Measurements from ENCODE around the gene ZNF367.

DNA sequence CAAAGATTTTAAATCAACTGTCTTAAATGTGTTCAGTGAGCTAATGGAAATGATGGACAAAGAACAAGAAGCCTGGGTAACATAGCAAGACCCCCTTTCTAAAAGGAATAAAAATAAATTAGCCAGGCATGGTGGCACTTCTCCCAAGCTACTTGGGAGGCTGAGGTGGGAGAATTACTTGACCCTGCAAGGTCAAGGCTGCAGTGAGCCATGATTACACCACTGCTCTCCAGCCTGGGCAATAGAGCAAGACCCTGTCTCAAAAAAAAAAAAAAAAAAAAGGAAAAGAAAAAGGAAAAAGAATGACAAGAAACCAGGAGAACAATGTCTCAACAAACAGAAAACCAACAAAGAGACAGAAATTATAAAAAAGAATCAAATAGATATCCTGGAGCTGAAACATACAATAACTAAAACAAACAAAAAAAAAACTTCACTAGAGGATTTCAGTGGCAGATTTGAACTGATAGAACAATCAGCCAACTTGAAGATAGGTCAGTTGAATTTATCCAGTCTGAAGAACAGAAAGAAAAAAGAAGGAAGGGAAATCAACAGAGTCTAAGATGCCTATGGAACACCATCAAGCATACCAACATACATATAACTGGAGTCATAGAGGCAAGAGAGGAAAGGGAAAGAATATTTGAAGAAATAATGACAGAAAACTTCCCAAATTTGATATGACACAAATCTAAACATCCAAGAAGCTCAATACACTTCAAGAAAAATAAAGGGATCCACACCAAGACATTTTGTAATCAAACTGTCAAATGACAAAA is 17.8 kb downstream of the ZNF367 start:
- no peak for TF ChIP-seq EP300 (IDR thresholded peaks at IDR 0.05)
- TF ChIP-seq, protein P1, sequence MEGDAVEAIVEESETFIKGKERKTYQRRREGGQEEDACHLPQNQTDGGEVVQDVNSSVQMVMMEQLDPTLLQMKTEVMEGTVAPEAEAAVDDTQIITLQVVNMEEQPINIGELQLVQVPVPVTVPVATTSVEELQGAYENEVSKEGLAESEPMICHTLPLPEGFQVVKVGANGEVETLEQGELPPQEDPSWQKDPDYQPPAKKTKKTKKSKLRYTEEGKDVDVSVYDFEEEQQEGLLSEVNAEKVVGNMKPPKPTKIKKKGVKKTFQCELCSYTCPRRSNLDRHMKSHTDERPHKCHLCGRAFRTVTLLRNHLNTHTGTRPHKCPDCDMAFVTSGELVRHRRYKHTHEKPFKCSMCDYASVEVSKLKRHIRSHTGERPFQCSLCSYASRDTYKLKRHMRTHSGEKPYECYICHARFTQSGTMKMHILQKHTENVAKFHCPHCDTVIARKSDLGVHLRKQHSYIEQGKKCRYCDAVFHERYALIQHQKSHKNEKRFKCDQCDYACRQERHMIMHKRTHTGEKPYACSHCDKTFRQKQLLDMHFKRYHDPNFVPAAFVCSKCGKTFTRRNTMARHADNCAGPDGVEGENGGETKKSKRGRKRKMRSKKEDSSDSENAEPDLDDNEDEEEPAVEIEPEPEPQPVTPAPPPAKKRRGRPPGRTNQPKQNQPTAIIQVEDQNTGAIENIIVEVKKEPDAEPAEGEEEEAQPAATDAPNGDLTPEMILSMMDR (IDR thresholded peaks at IDR 0.05) = no peak
- TF ChIP-seq POLR2AphosphoS5 (IDR thresholded peaks at IDR 0.05) = no peak
- TF ChIP-seq POLR2A (IDR thresholded peaks at IDR 0.05) = no peak

Measured in sigmoid colon (tissue), 4 donors.